GM12878 (cell line): Measurements from ENCODE around the gene PCED1A. TPM values are rescaled to one million over a fixed set of nuclear protein-coding genes. Genes with fewer than 3 reads are reported as not detected.
"Not testable (repeated sequence)": the region's sequence is repeated elsewhere in the genome, so short reads cannot be mapped to it uniquely, and the experiment has no call there.

Experiments used
- ATAC-seq: fragments of 200-7000 bp; cut with Tn5 transposase; 3 replicates; pipeline ENCODE4 v1.9.1; 2020; ENCODE audit warnings: mild to moderate bottlenecking, moderate library complexity
- BruUV-seq: library from RNA; stranded (reverse); fragments of 400-500 nt; replicated peaks from 2 replicates; lab custom pipeline; 2021; lab: Mats Ljungman, UMichigan
- CTCF ChIA-PET: fragments of 300-600 bp; sonication (Branson Sonifier 250); formaldehyde crosslinking; extraction: SDS; loops from one replicate; lab custom pipeline; 2021; ENCODE audit warnings: inconsistent platforms; lab: Yijun Ruan, JAX
- POLR2A ChIA-PET: fragments of 350-600 bp; formaldehyde crosslinking; extraction: SDS; loops from one replicate; lab custom pipeline; 2021; ENCODE audit warnings: inconsistent platforms; lab: Charles Lee
- RAD21 ChIA-PET: fragments of 300-600 bp; sonication (Branson Sonifier 250); formaldehyde crosslinking; loops from one replicate; lab custom pipeline; 2023; ENCODE audit warnings: antibody characterized with exemption; ENCODE audit not compliant: unreplicated experiment; lab: Charles Lee
- SMC1A ChIA-PET: fragments of 300-600 bp; sonication (Branson Sonifier 250); formaldehyde crosslinking; loops from one replicate; lab custom pipeline; 2023; ENCODE audit not compliant: unreplicated experiment, uncharacterized antibody; lab: Charles Lee
- DNase-seq: peaks from one replicate; pipeline ENCODE4 v3.0.0-alpha.2; 2011; ENCODE audit warnings: low read depth, low spot score
- FAIRE-seq: peaks from 3 replicates; lab custom pipeline; 2011; peaks lifted over from hg19 to GRCh38; lab: Jason Lieb, UNC
- H2AFZ ChIP-seq: 2 replicates; pipeline ENCODE4 v1.6.0; 2011; ENCODE audit warnings: low read depth, low read length, control low read depth; ENCODE audit not compliant: control insufficient read depth
- H3K27ac ChIP-seq: 2 replicates; pipeline ENCODE4 v1.5.1; 2011; ENCODE audit warnings: control low read depth; ENCODE audit not compliant: control insufficient read depth, insufficient read depth
- H3K27me3 ChIP-seq, 2 experiments: replicated peaks in 1 of 2; 2 replicates each; pipeline versions ENCODE4 v1.6.0 to v1.6.1; 2011; ENCODE audit warnings: low read length in 1 of 2; ENCODE audit not compliant: control insufficient read depth in 2 of 2, insufficient read depth in 2 of 2
- H3K36me3 ChIP-seq, 2 experiments: 2 replicates each; pipeline ENCODE4 v1.5.1; 2011; ENCODE audit warnings: low read length in 1 of 2; ENCODE audit not compliant: control insufficient read depth in 2 of 2, insufficient read depth in 2 of 2
- H3K4me1 ChIP-seq: 2 replicates; pipeline ENCODE4 v1.6.1; 2011; ENCODE audit warnings: mild to moderate bottlenecking, low read length, moderate library complexity, mixed read lengths; ENCODE audit not compliant: control insufficient read depth, insufficient read depth
- H3K4me2 ChIP-seq: 2 replicates; pipeline ENCODE4 v1.6.0; 2011; ENCODE audit warnings: control low read depth; ENCODE audit not compliant: control insufficient read depth, insufficient read depth
- H3K4me3 ChIP-seq: fragments of 200-600 bp; sonication (generic); 2 replicates; pipeline ENCODE4 v1.5.1; 2016
- H3K79me2 ChIP-seq: 2 replicates; pipeline ENCODE4 v1.6.0; 2011; ENCODE audit warnings: low read length; ENCODE audit not compliant: control insufficient read depth, insufficient read depth
- H3K9ac ChIP-seq: 2 replicates; pipeline ENCODE4 v1.8.0; 2011; ENCODE audit warnings: low read length, control low read depth, mixed read lengths; ENCODE audit not compliant: control insufficient read depth, insufficient read depth
- H3K9me3 ChIP-seq: replicated peaks from 3 replicates; pipeline ENCODE4 v1.5.1; 2011; ENCODE audit warnings: mild to moderate bottlenecking, low read length; ENCODE audit not compliant: control insufficient read depth, insufficient read depth
- H4K20me1 ChIP-seq: 2 replicates; pipeline ENCODE4 v1.6.0; 2011; ENCODE audit not compliant: control insufficient read depth, insufficient read depth
- GATAD2B ChIP-seq: fragments of 450-650 bp; conservative IDR thresholded peaks from 2 replicates; pipeline ENCODE4 v1.6.1; 2017; ENCODE audit warnings: low read depth, mild to moderate bottlenecking, moderate library complexity
- MAX ChIP-seq: IDR thresholded peaks from 2 replicates; pipeline ENCODE4 v1.6.1; 2012; ENCODE audit warnings: low read depth, low read length, improper control_type of control experiment
- RUNX3 ChIP-seq: IDR thresholded peaks from 2 replicates; pipeline ENCODE4 v1.6.1; 2012; ENCODE audit warnings: low read length, inconsistent platforms
- TCF3 ChIP-seq: IDR thresholded peaks from 2 replicates; pipeline ENCODE4 v1.6.1; 2012; ENCODE audit warnings: low read depth, mild to moderate bottlenecking, low read length, borderline replicate concordance; ENCODE audit not compliant: insufficient read depth
- WGBS: methylation state at CpG from one replicate; pipeline ENCODE4 v1.1.6; 2016; ENCODE audit warnings: low lambda C conversion rate; ENCODE audit not compliant: insufficient replicate concordance, insufficient coverage; ENCODE audit errors: missing lambda C conversion rate; 5-methylcytosine and 5-hydroxymethylcytosine counted together
- in situ Hi-C: fragments of 300-500 bp; cut with MboI; formaldehyde crosslinking; loops from 9 replicates; pipeline ENCODE4 v1.14.3; 2018; ENCODE audit warnings: mixed read lengths
- intact Hi-C: fragments of 100-400 bp; cut with micrococcal nuclease; formaldehyde crosslinking; loops from one replicate; pipeline ENCODE4 v1.14.2; 2022; ENCODE audit not compliant: unreplicated experiment
- polyA plus RNA-seq, 11 experiments: library from polyadenylated mRNA; depleted of rRNA in 4 of 11; unstranded in 6 of 11; stranded (reverse) in 5 of 11; fragments of >200 nt; fragmentation: Nextera tagmentation in 4 of 11; fragmentation: Illumina TruSeq in 1 of 11; extraction: Ambion mirVana in 4 of 11; extraction: Trizol in 1 of 11; gene quantifications; 1 replicate in 1 of 11; 2 replicates in 10 of 11; pipeline versions ENCODE4 v1.2.1 to v1.2.3, GENCODE V29; 2011 to 2016; ENCODE audit warnings: inconsistent platforms in 2 of 11, missing spikeins in 2 of 11, low read depth in 1 of 11
- total RNA-seq, 4 experiments: library from RNA; depleted of rRNA in 3 of 4; stranded (reverse); fragments of >200 nt in 3 of 4; fragmentation: Illumina TruSeq in 1 of 4; extraction: Trizol in 1 of 4; gene quantifications; 2 replicates each; pipeline versions ENCODE4 v1.2.1 to v1.2.3, GENCODE V29; 2013 to 2021

PCED1A gene
- total and polyA plus RNA-seq, 10 of the 15 experiments (the other 5 are each of a cell fraction or from before 2014, with no cell fraction given), result 4.5 to 30.9 (median 12.0) TPM

DNA sequence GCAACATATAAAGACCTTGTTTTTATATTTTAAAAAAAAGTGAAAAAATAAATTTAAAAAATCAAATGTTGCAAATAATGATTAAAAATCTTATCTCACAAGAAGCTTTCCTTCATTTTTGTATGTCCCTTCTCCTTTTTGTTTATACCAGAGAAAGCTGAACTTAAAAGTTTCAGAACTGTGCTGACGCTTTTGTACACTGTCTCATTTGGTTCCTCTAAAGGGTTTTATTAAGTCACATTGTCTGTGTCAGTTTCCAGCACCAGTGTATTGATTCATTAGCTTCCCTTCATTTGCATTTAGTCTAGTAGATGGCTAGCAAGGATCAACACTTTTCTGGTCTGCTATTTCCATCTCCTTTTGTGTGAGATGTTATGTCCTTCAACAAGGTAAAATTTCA is 6.7 kb downstream of the PCED1A start:
- Histone ChIP-seq H3K9me3 (no peaks in the 10 kb centered on the region), H3K36me3 (no peaks in the 10 kb centered on the region), H3K9ac (no peak overlapping the region), H3K27ac (no peak overlapping the region), H3K4me2 (no peak overlapping the region), H4K20me1 (no peaks in the 10 kb centered on the region), H2AFZ (no peak overlapping the region), H3K4me3 (no peak overlapping the region), H3K4me1 (peaks cover 4% of the 10 kb centered on the region), H3K27me3 (no peaks in the 10 kb centered on the region), H3K79me2 (no peaks in the 10 kb centered on the region)
- FAIRE-seq, result no peak
- no TSS peak for BruUV-seq
- ChIA-PET POLR2A (interaction anchor here (0.6 kb wide), 1 partner anchor 183 kb away, joined by 7 read pairs; no protein-coding TSS in a partner anchor), SMC1A (interaction anchor here (1.0 kb wide), 1 partner anchor 167 kb away, joined by 3 read pairs; no protein-coding TSS in a partner anchor), RAD21 (no interaction called here), CTCF (interaction anchor here (0.8 to 1.3 kb wide), 2 partner anchors 124 to 167 kb away, joined by 4 to 6 read pairs; no protein-coding TSS in a partner anchor)
- TF ChIP-seq RUNX3 (no peak), GATAD2B (no peak), TCF3 (no peak), MAX (no peak)
- no peak for ATAC-seq
- intact Hi-C loops (no loop called here), in situ Hi-C loops (no loop called here)
- 100% methylated on average over 1 of the region's 1 CpG for WGBS
- DNase-seq, result no peak

- H3K4me3 ChIP-seq, H3K79me2 ChIP-seq, SMC1A ChIA-PET, RAD21 ChIA-PET, CTCF ChIA-PET, H3K27ac ChIP-seq, POLR2A ChIA-PET, DNase-seq, FAIRE-seq, in situ Hi-C loops, intact Hi-C loops, H4K20me1 ChIP-seq, H3K27me3 ChIP-seq, BruUV-seq, H3K4me1 ChIP-seq, H3K9me3 ChIP-seq, H3K4me2 ChIP-seq, H2AFZ ChIP-seq, ATAC-seq, H3K36me3 ChIP-seq, H3K9ac ChIP-seq: not testable (repeated sequence)
- 50% methylated on average over 5 of the region's 7 CpGs for WGBS
These were observed 9.2 kb downstream of the PCED1A start for GRCh38 chr20:2831206-2831605.
